Colonic mucosa (tissue), 4 donors: ENCODE data around the gene ARID1B. TPM values are rescaled to one million over a fixed set of nuclear protein-coding genes. Genes with fewer than 3 reads are reported as not detected.

Source experiments
- DNase-seq: peaks from one replicate; pipeline ENCODE4 v3.0.0-alpha.2; 2020
- H3K27ac ChIP-seq: fragments of 200-600 bp; one replicate; pipeline ENCODE4 v1.8.0; 2021
- H3K27me3 ChIP-seq: fragments of 200-600 bp; one replicate; pipeline ENCODE4 v1.8.0; 2021
- H3K36me3 ChIP-seq: fragments of 200-600 bp; one replicate; pipeline ENCODE4 v1.8.0; 2021
- H3K4me1 ChIP-seq: fragments of 200-600 bp; one replicate; pipeline ENCODE4 v1.8.0; 2021; ENCODE audit warnings: mild to moderate bottlenecking
- H3K4me3 ChIP-seq: fragments of 200-600 bp; one replicate; pipeline ENCODE4 v1.8.0; 2021
- H3K9ac ChIP-seq, 2 donors: one replicate each; pipeline ENCODE4 v1.7.0; 2013; ENCODE audit warnings: control low read depth in 2 of 2, low read depth in 2 of 2, low read length in 2 of 2
- H3K9me3 ChIP-seq: fragments of 200-600 bp; one replicate; pipeline ENCODE4 v1.8.0; 2021
- intact Hi-C: fragments of 100-400 bp; cut with DNase I; formaldehyde crosslinking; loops from one replicate; pipeline ENCODE4 v1.14.1; 2022
- total RNA-seq, 2 donors: library from RNA; stranded (reverse); fragmentation: NEBNext Ultra II Directional in 1 of 2; extraction: Animal tissue kit (Norgen Biotek cat#: 25700) in 1 of 2; gene quantifications; one replicate each; pipeline ENCODE4 v1.2.1, GENCODE V29; 2021
- TF ChIP-seq, protein P1 (sequence below): fragments of 200-600 bp; IDR thresholded peaks from one replicate; pipeline ENCODE4 v1.8.0; 2022; ENCODE audit warnings: antibody characterized with exemption, mild to moderate bottlenecking
- donor health status: healthy.
- donor health status: DM: no; HTN: no; CAD: no.
- donor health status: DM: no; HTN: no; CAD: no.

Gene ARID1B
- total RNA-seq, 2 donors from 2014 or later, result 61.3 to 71.5 TPM

DNA sequence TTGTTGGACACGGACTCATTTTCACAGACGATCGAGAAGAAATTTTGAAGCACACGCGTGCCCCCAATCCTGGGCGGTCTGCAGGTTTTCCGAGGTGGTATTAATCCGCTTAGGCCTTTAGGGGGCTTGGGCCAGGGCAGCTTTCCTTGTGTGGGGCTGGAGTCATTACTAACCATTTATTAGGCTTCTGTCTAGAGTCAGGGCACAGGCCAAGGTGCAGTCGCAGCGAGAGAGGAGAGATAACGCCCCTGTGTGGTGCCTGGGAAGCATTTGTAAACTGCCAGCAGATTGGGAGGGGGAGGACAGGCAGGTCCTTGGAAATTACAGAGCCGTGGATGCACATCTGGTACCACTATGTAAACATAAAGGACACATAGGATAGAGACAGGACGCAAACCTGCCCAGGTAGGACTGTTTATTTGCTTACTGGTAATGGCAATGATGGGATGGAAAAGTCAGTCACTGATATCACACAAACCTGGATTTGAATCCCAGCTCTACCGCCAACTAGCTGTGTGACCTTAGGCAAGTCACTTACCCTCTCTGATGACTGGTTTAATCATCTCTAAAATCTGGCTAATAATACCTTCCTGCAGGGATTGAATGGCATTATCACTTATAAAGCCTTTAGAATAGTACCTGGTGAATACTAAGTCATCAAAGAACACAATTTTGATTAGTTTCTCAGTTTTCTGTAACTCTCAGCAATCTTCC lies 469.8 kb downstream of the ARID1B start:
- Histone ChIP-seq H3K27me3 (no peaks in the 10 kb centered on the region), H3K36me3 (no peaks in the 10 kb centered on the region), H3K27ac (no peak overlapping the region), H3K9ac (no peak overlapping the region), H3K4me3 (no peak overlapping the region), H3K4me1 (no peaks in the 10 kb centered on the region), H3K9me3 (no peaks in the 10 kb centered on the region)
- DNase-seq, result no peak
- intact Hi-C loops, result no loop called here
- TF ChIP-seq, protein P1, sequence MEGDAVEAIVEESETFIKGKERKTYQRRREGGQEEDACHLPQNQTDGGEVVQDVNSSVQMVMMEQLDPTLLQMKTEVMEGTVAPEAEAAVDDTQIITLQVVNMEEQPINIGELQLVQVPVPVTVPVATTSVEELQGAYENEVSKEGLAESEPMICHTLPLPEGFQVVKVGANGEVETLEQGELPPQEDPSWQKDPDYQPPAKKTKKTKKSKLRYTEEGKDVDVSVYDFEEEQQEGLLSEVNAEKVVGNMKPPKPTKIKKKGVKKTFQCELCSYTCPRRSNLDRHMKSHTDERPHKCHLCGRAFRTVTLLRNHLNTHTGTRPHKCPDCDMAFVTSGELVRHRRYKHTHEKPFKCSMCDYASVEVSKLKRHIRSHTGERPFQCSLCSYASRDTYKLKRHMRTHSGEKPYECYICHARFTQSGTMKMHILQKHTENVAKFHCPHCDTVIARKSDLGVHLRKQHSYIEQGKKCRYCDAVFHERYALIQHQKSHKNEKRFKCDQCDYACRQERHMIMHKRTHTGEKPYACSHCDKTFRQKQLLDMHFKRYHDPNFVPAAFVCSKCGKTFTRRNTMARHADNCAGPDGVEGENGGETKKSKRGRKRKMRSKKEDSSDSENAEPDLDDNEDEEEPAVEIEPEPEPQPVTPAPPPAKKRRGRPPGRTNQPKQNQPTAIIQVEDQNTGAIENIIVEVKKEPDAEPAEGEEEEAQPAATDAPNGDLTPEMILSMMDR, result no peak

DNA sequence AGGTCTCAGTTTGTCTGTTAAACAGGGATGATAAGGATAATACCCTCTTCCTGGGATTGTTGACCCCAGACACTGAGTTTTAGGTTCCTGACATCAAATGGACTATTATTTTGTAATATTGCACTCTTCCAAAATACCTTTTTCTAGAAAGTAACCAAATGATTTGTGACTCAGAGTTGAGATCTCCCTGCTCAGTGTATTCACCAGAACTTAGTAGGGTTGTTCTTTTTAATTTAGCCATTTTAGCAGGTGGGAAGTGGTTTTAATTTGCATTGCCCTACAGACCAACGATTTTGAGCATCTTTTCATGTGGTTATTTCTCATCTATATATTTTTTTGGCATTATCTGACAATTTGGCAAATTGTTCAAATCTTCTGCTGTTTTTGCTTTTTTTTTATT lies 471.1 kb downstream of the ARID1B start:
- Histone ChIP-seq H3K36me3 (no peaks in the 10 kb centered on the region), H3K9ac (no peak overlapping the region), H3K27ac (no peak overlapping the region), H3K4me1 (no peaks in the 10 kb centered on the region), H3K4me3 (no peak overlapping the region), H3K9me3 (no peaks in the 10 kb centered on the region), H3K27me3 (no peaks in the 10 kb centered on the region)
- no peak for DNase-seq
- TF ChIP-seq, protein P1, result no peak
- intact Hi-C loops, result no loop called here

DNA sequence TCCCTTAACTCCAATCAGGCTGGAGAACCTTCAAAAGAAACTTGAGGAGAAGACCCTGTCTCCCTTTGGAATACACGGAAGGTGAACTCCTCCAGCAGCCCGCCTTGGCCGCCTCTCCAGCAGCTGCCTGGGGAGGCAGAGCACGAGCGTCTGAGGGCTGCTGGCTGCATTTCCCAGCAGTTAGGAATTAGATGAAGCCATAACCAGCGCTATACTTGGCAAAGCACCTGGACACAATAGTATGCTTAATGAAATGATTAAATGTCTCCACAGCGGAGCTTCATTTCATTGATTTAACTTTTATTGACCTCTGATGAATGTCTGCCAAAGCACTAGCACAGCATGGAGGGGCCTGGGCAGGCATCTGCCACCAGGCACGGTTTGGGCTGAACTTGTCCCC lies 472.6 kb downstream of the ARID1B start:
- TF ChIP-seq, protein P1, result no peak
- intact Hi-C loops, result no loop called here
- DNase-seq, result no peak
- H3K27ac ChIP-seq, result no peak overlapping the region
- H3K27me3 ChIP-seq, result no peaks in the 10 kb centered on the region
- no peak overlapping the region for H3K4me3 ChIP-seq
- H3K36me3 ChIP-seq, result no peaks in the 10 kb centered on the region
- H3K9ac ChIP-seq, result no peak overlapping the region
- no peaks in the 10 kb centered on the region for H3K4me1 ChIP-seq
- no peaks in the 10 kb centered on the region for H3K9me3 ChIP-seq

DNA sequence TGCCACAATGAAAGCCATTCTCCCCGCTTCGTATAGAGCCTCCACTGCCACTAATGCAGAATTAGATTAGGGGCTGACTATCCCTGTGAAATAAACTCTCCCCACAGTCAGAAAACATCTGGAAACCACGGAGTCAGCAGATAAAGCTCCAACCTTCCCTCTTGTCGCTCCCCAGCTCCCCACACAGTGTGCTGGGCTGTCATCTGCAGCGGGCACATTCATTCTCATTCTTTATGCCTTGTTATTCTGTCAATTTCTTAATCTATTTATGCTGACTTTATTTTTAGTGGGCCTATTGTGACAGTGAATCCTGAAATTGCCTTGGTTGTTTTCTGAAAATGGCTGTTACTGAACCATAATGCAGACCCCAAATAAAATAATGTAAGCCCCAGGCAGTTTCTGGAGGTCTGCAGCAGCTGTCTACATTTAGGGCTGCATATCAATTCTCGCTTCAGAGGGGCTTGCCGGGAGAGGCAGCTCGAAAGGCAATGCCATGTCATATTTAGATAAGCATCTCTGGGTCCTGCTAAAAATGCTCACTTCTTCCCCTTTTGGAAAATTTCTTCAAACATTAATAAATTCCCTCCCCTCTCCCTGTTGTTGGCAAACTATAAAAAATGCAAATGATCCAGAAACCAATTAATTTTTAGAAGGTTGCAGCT lies 474.5 kb downstream of the ARID1B start:
- intact Hi-C loops, result no loop called here

DNA sequence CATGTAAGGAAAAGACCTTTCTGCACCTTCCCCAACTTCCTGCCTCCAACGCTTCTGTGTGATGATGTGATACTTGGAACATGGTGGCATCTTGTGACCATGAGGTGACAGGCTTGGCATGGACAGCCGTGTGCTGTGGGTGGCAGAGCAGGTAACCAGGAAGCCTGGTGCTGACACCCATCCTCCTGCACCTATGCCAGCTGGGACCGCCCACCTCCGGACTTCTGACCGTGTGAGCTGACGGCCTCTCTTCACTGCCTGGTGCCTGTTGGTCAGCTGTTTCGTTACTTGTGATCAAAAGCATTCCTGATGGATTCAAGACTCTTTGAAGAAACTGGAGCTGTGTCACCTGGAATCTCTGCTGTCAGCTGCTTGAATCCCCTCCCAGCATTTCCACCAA lies 475.8 kb downstream of the ARID1B start:
- Histone ChIP-seq H3K4me3 (no peak overlapping the region), H3K9ac (no peak overlapping the region), H3K36me3 (no peaks in the 10 kb centered on the region), H3K9me3 (no peaks in the 10 kb centered on the region), H3K27me3 (no peaks in the 10 kb centered on the region), H3K4me1 (no peaks in the 10 kb centered on the region), H3K27ac (no peak overlapping the region)
- no peak for DNase-seq
- TF ChIP-seq, protein P1, result no peak
- intact Hi-C loops, result no loop called here

More for the DNA sequence above, 474.5 kb downstream of the ARID1B start:
- Histone ChIP-seq H3K9me3 (no peaks in the 10 kb centered on the region), H3K4me3 (no peak overlapping the region), H3K4me1 (no peaks in the 10 kb centered on the region), H3K9ac (no peak overlapping the region), H3K36me3 (no peaks in the 10 kb centered on the region), H3K27me3 (no peaks in the 10 kb centered on the region), H3K27ac (no peak overlapping the region)
- no peak for DNase-seq
- TF ChIP-seq, protein P1, result no peak
